KG1 (cell line): ENCODE data around the gene KCTD2.
A peak's percentile ranks its signal among the peaks of the same experiment; 100 is the strongest.

Experiments
- DNase-seq: peaks from one replicate; lab custom pipeline; 2025; lab: John Stamatoyannopoulos, UW

KCTD2 gene

GRCh38 chr17:75077496-75078283, 30.7 kb downstream of the KCTD2 start:
- no peak for DNase-seq

GRCh38 chr17:75078284-75079022, 31.4 kb downstream of the KCTD2 start:
- no peak for DNase-seq

GRCh38 chr17:75079023-75079373, 32.0 kb downstream of the KCTD2 start:
- DNase-seq: no peak

GRCh38 chr17:75081611-75082540, 34.9 kb downstream of the KCTD2 start:
- no peak for DNase-seq

- DNase-seq: no peak
These were observed 35.7 kb downstream of the KCTD2 start for GRCh38 chr17:75082683-75083082.

- DNase-seq: no peak
These were observed 37.1 kb downstream of the KCTD2 start for GRCh38 chr17:75084039-75084660.

GRCh38 chr17:75086496-75087181, 39.6 kb downstream of the KCTD2 start:
- DNase-seq: no peak

- no peak for DNase-seq
These were observed 40.1 kb downstream of the KCTD2 start for GRCh38 chr17:75087182-75087557.

- DNase-seq: no peak
These were observed 40.8 kb downstream of the KCTD2 start, which contains the start of gene SLC16A5 for GRCh38 chr17:75087558-75088453. Gene SLC16A5 (plus strand): TSS chr17:75087954. CDS start chr17:75093637, 5,683 bp downstream.

GRCh38 chr17:75088465-75089417, 41.7 kb downstream of the KCTD2 start:
- no peak for DNase-seq

- no peak for DNase-seq
These were observed 44.1 kb downstream of the KCTD2 start for GRCh38 chr17:75090871-75091854.

GRCh38 chr17:75091855-75092327, 44.9 kb downstream of the KCTD2 start:
- no peak for DNase-seq

- DNase-seq: no peak
These were observed 46.6 kb downstream of the KCTD2 start for GRCh38 chr17:75093548-75094158.

- no peak for DNase-seq
These were observed 47.9 kb downstream of the KCTD2 start for GRCh38 chr17:75094871-75095399.

- peak; percentile 27 for DNase-seq
These were observed 49.1 kb downstream of the KCTD2 start for GRCh38 chr17:75096082-75096625.

- no peak for DNase-seq
These were observed 50.8 kb downstream of the KCTD2 start for GRCh38 chr17:75097865-75098264.

GRCh38 chr17:75098861-75099260, 51.8 kb downstream of the KCTD2 start:
- DNase-seq: no peak
